H1 (cell line): ENCODE measurements around the gene LEFTY1.

Experiments used
- CBX8 ChIP-seq: fragments of 300-800, 300-1000 bp; sonication (generic); IDR thresholded peaks from 2 replicates; pipeline ENCODE4 v1.7.1; 2016; ENCODE audit warnings: low read depth, low read length, borderline replicate concordance
- EP300 ChIP-seq, 2 experiments: IDR thresholded peaks; 1 replicate in 1 of 2; 2 replicates in 1 of 2; pipeline ENCODE4 v1.6.1; 2011 to 2012; ENCODE audit warnings: low read depth in 2 of 2, low read length in 2 of 2, mild to moderate bottlenecking in 2 of 2, borderline replicate concordance in 1 of 2, inconsistent platforms in 1 of 2, moderate library complexity in 1 of 2
- GABPA ChIP-seq: IDR thresholded peaks from 2 replicates; pipeline ENCODE4 v1.6.1; 2011; ENCODE audit warnings: mild to moderate bottlenecking, low read length, moderate library complexity, borderline replicate concordance; ENCODE audit not compliant: insufficient read depth
- GTF2F1 ChIP-seq: IDR thresholded peaks from 2 replicates; pipeline ENCODE4 v1.6.1; 2012; ENCODE audit warnings: low read depth, low read length, improper control_type of control experiment, borderline replicate concordance
- JUND ChIP-seq: IDR thresholded peaks from 2 replicates; pipeline ENCODE4 v1.6.1; 2011; ENCODE audit warnings: mild to moderate bottlenecking, improper control_type of control experiment, low read length
- MAX ChIP-seq: IDR thresholded peaks from 2 replicates; pipeline ENCODE4 v1.6.1; 2012; ENCODE audit warnings: inconsistent platforms
- POLR2A ChIP-seq, 2 experiments: IDR thresholded peaks; 1 replicate in 1 of 2; 2 replicates in 1 of 2; pipeline ENCODE4 v1.6.1; 2011; ENCODE audit warnings: low read depth in 2 of 2, low read length in 2 of 2, mild to moderate bottlenecking in 2 of 2; ENCODE audit errors: control extremely low read depth in 1 of 2
- RAD21 ChIP-seq, 2 experiments: IDR thresholded peaks in 1 of 2; conservative IDR thresholded peaks in 1 of 2; 2 replicates each; pipeline ENCODE4 v1.6.1; 2011; ENCODE audit warnings: low read depth in 2 of 2, low read length in 2 of 2, improper control_type of control experiment in 1 of 2, inconsistent platforms in 1 of 2, mild to moderate bottlenecking in 1 of 2, moderate library complexity in 1 of 2
- SIN3A ChIP-seq, 2 experiments: IDR thresholded peaks in 1 of 2; conservative IDR thresholded peaks in 1 of 2; 2 replicates each; pipeline ENCODE4 v1.6.1; 2011 to 2012; ENCODE audit warnings: low read length in 2 of 2, improper control_type of control experiment in 1 of 2, low read depth in 1 of 2, mild to moderate bottlenecking in 1 of 2
- TF ChIP-seq, protein P1 (sequence below), 3 experiments: IDR thresholded peaks; 1 replicate in 2 of 3; 2 replicates in 1 of 3; pipeline versions ENCODE4 v1.5.1 to v1.6.1; 2011; ENCODE audit warnings: low read length in 3 of 3, mild to moderate bottlenecking in 3 of 3, inconsistent platforms in 2 of 3, low read depth in 1 of 3, moderate library complexity in 1 of 3; ENCODE audit not compliant: insufficient read depth in 1 of 3; ENCODE audit errors: control extremely low read depth in 1 of 3

DNA sequence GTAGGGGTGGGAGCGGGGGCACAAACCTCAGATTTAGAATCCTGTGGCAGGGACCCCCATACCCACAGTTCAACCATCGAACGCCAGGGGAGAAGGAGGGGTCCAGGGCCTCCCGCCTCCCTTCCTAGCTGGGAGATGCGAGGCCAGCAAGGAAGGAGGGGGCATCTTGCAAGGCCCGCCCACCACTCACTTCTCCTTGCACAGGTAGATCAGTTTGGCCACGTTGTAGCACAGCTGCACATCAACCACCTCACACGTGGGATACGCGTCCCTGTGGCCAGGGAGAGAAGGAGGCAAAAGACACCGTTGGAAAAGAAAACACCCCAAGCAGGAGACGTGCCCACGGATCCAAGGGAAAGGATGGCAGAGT, 26.4 kb downstream of the LEFTY1 start:
- TF ChIP-seq GABPA (no peak), MAX (no peak), RAD21 (IDR thresholded peaks at IDR 0.05 in 1 of 2, conservative IDR thresholded peaks at IDR 0.05 in 1 of 2; ENCODE audit: low read depth in 2 of 2, low read length in 2 of 2) (no peak), CBX8 (no peak), JUND (no peak), POLR2A (IDR thresholded peaks at IDR 0.05; ENCODE audit: control extremely low read depth in 1 of 2, low read depth in 2 of 2, low read length in 2 of 2) (no peak), EP300 (IDR thresholded peaks at IDR 0.05; ENCODE audit: borderline replicate concordance in 1 of 2, low read depth in 2 of 2, low read length in 2 of 2) (no peak), SIN3A (conservative IDR thresholded peaks at IDR 0.05 in 1 of 2, IDR thresholded peaks at IDR 0.05 in 1 of 2; ENCODE audit: low read depth in 1 of 2, low read length in 2 of 2) (no peak), GTF2F1 (no peak)
- TF ChIP-seq, protein P1, sequence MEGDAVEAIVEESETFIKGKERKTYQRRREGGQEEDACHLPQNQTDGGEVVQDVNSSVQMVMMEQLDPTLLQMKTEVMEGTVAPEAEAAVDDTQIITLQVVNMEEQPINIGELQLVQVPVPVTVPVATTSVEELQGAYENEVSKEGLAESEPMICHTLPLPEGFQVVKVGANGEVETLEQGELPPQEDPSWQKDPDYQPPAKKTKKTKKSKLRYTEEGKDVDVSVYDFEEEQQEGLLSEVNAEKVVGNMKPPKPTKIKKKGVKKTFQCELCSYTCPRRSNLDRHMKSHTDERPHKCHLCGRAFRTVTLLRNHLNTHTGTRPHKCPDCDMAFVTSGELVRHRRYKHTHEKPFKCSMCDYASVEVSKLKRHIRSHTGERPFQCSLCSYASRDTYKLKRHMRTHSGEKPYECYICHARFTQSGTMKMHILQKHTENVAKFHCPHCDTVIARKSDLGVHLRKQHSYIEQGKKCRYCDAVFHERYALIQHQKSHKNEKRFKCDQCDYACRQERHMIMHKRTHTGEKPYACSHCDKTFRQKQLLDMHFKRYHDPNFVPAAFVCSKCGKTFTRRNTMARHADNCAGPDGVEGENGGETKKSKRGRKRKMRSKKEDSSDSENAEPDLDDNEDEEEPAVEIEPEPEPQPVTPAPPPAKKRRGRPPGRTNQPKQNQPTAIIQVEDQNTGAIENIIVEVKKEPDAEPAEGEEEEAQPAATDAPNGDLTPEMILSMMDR (IDR thresholded peaks at IDR 0.05; ENCODE audit: control extremely low read depth in 1 of 3, insufficient read depth in 1 of 3, low read depth in 1 of 3, low read length in 3 of 3) = no peak
